ENCODE results near the gene FUNDC1. TPM values are rescaled to one million over a fixed set of nuclear protein-coding genes. Genes with fewer than 3 reads are reported as not detected.

FUNDC1 gene
- total RNA-seq, 2 experiments from 2014 or later: 10.3 to 10.5 TPM

- ChIA-PET POLR2A (no interaction called here), CTCF (no interaction called here)
- Mint-ChIP-seq H3K27ac (no peak overlapping the region), H3K9me3 (no peaks in the 10 kb centered on the region), H3K36me3 (no peaks in the 10 kb centered on the region), H3K27me3 (no peaks in the 10 kb centered on the region), H3K4me1 (ENCODE audit: low read depth) (no peaks in the 10 kb centered on the region), H3K4me3 (no peak overlapping the region)
- no peak for DNase-seq
- intact Hi-C loops (cut with micrococcal nuclease): no loop called here
Measured at GRCh38 chrX:44514272-44514671, 28.4 kb downstream of the FUNDC1 start.

DNA sequence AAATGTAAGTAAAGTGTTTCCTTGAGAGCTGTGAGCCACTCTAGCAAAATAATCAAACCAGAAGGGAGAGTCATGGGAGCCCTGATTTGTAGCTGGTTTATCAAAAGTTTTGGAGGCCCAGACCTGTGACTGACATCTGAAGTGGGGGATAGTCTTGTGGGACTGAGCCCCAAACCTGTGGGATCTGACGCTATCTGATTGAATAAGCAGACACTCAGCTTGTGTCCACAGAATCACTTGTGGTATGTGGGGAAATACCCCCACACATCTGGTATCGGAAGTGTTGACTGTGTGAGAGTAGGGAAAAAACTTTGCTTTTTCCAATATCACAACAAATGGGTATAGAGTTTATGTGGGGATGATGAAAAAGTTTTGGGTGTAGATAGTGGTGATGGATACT lies 35.4 kb downstream of the FUNDC1 start:
- Mint-ChIP-seq H3K4me3 (no peak overlapping the region), H3K27ac (no peak overlapping the region), H3K36me3 (no peaks in the 10 kb centered on the region), H3K27me3 (no peaks in the 10 kb centered on the region), H3K4me1 (ENCODE audit: low read depth) (peaks cover 6% of the 10 kb centered on the region), H3K9me3 (no peaks in the 10 kb centered on the region)
- intact Hi-C loops (cut with micrococcal nuclease): no loop called here
- CTCF ChIA-PET: no interaction called here
- POLR2A ChIA-PET: no interaction called here
- peak; percentile 48 for DNase-seq

DNA sequence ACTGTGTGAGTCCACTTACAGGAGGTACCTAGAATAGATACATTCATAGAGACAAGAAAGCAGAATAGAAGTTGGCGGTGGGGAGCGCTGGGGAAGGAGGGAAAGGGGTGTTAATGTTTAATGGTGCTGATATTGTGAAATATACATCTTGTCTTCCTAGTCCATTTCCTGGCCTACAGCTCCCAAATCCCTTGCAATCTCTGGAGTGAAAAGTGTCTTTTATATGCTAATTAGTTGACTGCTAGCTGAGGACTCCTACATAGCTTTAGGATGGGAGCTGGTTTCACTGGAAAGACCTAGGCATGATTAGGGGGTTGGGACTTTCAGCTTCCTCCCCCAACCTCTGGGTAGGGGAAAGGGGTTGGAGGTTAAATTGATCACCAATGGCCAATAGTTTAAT lies 36.0 kb downstream of the FUNDC1 start:
- H3K27me3 Mint-ChIP-seq: no peaks in the 10 kb centered on the region
- no peaks in the 10 kb centered on the region for H3K9me3 Mint-ChIP-seq
- no peak overlapping the region for H3K4me3 Mint-ChIP-seq
- DNase-seq: no peak
- peaks cover 6% of the 10 kb centered on the region for H3K4me1 Mint-ChIP-seq (ENCODE audit: low read depth)
- no peak overlapping the region for H3K27ac Mint-ChIP-seq
- CTCF ChIA-PET: no interaction called here
- POLR2A ChIA-PET: no interaction called here
- H3K36me3 Mint-ChIP-seq: no peaks in the 10 kb centered on the region
- intact Hi-C loops (cut with micrococcal nuclease): no loop called here

GRCh38 chrX:44503560-44503959 lies 39.1 kb downstream of the FUNDC1 start:
- DNase-seq: no peak
- ChIA-PET CTCF (no interaction called here), POLR2A (no interaction called here)
- H3K4me1 Mint-ChIP-seq (ENCODE audit: low read depth): peaks cover 6% of the 10 kb centered on the region
- no peaks in the 10 kb centered on the region for H3K9me3 Mint-ChIP-seq
- intact Hi-C loops (cut with micrococcal nuclease): no loop called here
- no peak overlapping the region for H3K27ac Mint-ChIP-seq
- H3K27me3 Mint-ChIP-seq: no peaks in the 10 kb centered on the region
- H3K4me3 Mint-ChIP-seq: no peak overlapping the region
- no peaks in the 10 kb centered on the region for H3K36me3 Mint-ChIP-seq

DNA sequence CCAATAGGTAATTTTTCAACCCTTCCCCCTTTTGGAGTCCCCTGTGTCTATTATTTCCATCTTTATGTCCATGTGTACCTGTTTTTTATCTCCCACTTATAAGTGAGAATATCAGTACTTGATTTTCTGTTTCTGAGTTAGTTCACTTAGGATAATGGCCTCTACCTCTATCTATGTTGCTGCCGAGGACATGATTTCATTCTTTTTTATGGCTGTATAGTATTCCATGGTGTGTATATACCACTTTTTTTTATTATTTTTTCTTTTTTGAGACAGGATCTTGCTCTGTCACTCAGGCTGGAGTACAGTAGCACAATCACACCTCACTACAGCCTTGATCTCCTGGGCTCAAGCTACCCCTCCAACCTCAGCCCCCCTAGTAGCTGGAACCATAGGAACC lies 47.6 kb downstream of the FUNDC1 start:
- intact Hi-C loops (cut with micrococcal nuclease): no loop called here

GRCh38 chrX:44494357-44494756 lies 48.3 kb downstream of the FUNDC1 start:
- Mint-ChIP-seq H3K27me3 (peaks cover 7% of the 10 kb centered on the region), H3K4me1 (ENCODE audit: low read depth) (peaks cover 5% of the 10 kb centered on the region), H3K27ac (no peak overlapping the region), H3K4me3 (no peak overlapping the region), H3K36me3 (no peaks in the 10 kb centered on the region), H3K9me3 (no peaks in the 10 kb centered on the region)
- ChIA-PET POLR2A (no interaction called here), CTCF (no interaction called here)
- DNase-seq: no peak
- intact Hi-C loops (cut with micrococcal nuclease): no loop called here

More for the DNA sequence above, 47.6 kb downstream of the FUNDC1 start:
- no peaks in the 10 kb centered on the region for H3K36me3 Mint-ChIP-seq
- H3K4me3 Mint-ChIP-seq: no peak overlapping the region
- DNase-seq: no peak
- peaks cover 7% of the 10 kb centered on the region for H3K27me3 Mint-ChIP-seq
- CTCF ChIA-PET: no interaction called here
- no peak overlapping the region for H3K27ac Mint-ChIP-seq
- H3K4me1 Mint-ChIP-seq (ENCODE audit: low read depth): peaks cover 5% of the 10 kb centered on the region
- no peaks in the 10 kb centered on the region for H3K9me3 Mint-ChIP-seq
- POLR2A ChIA-PET: no interaction called here

- no peaks in the 10 kb centered on the region for H3K9me3 Mint-ChIP-seq
- CTCF ChIA-PET: no interaction called here
- POLR2A ChIA-PET: no interaction called here
- no peak for DNase-seq
- H3K4me3 Mint-ChIP-seq: no peak overlapping the region
- peaks cover 5% of the 10 kb centered on the region for H3K4me1 Mint-ChIP-seq (ENCODE audit: low read depth)
- H3K27me3 Mint-ChIP-seq: peaks cover 8% of the 10 kb centered on the region
- no peaks in the 10 kb centered on the region for H3K36me3 Mint-ChIP-seq
- no peak overlapping the region for H3K27ac Mint-ChIP-seq
- intact Hi-C loops (cut with micrococcal nuclease): no loop called here
Measured at GRCh38 chrX:44489515-44489914, 53.1 kb downstream of the FUNDC1 start.

DNA sequence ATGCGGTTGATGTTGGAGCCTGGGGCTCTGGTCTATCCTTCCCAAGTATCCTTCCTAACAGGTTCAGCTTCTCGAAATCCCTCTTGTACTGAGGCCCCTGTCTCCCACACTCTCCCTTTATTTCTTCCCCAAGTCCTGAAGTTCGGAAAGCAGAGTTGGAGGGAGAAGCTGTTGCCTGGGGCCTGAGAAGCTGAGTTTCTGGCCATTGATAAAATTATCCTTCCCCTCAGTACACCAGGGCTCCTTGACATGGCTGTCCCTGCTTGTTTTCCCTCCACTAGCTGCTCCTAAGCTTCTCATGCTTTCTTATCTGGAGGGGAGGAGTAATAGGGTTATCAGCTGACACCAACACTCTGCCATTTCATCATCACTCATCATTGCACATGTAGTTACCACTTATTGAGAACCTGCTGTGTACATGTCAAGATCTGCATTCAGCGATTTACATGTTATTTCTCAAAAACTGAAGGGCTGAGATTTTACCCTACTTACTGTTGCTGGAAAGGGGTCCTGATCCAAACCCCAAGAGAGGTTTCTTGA lies 58.0 kb downstream of the FUNDC1 start:
- no peak overlapping the region for H3K27ac Mint-ChIP-seq
- ChIA-PET POLR2A (no interaction called here), CTCF (no interaction called here)
- no peaks in the 10 kb centered on the region for H3K9me3 Mint-ChIP-seq
- no peak overlapping the region for H3K4me3 Mint-ChIP-seq
- intact Hi-C loops (cut with micrococcal nuclease): no loop called here
- no peaks in the 10 kb centered on the region for H3K4me1 Mint-ChIP-seq (ENCODE audit: low read depth)
- no peak for DNase-seq
- H3K27me3 Mint-ChIP-seq: peaks cover 3% of the 10 kb centered on the region
- no peaks in the 10 kb centered on the region for H3K36me3 Mint-ChIP-seq

GRCh38 chrX:44483965-44484606 lies 58.6 kb downstream of the FUNDC1 start:
- H3K9me3 Mint-ChIP-seq: no peaks in the 10 kb centered on the region
- DNase-seq: no peak
- intact Hi-C loops (cut with micrococcal nuclease): no loop called here
- no peak overlapping the region for H3K27ac Mint-ChIP-seq
- POLR2A ChIA-PET: no interaction called here
- no peaks in the 10 kb centered on the region for H3K4me1 Mint-ChIP-seq (ENCODE audit: low read depth)
- no peaks in the 10 kb centered on the region for H3K36me3 Mint-ChIP-seq
- H3K27me3 Mint-ChIP-seq: peaks cover 3% of the 10 kb centered on the region
- H3K4me3 Mint-ChIP-seq: no peak overlapping the region
- CTCF ChIA-PET: interaction anchor here (0.6 kb wide), 1 partner anchor 625 kb away, joined by 3 read pairs; no protein-coding TSS in a partner anchor

DNA sequence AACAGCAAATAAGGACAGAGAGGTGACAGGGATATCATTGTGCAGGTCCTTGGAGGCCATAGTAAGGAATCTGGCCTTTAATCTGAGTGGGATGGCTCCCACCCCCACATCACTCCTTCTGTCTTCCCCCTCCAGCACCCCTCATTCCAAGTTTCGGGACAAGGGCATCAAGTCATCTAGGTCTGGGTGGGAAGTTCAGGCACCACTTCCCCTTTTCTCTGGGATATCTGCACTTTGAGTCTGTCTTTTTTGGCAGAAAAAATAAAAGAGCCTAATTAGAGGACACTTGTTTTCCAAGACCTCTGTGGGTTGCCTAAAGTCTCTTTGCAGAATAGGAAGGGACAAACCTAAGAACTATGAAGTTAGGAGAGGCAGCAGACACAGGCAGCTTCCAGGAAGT lies 60.1 kb downstream of the FUNDC1 start:
- no peaks in the 10 kb centered on the region for H3K4me1 Mint-ChIP-seq (ENCODE audit: low read depth)
- intact Hi-C loops (cut with micrococcal nuclease): no loop called here
- H3K9me3 Mint-ChIP-seq: no peaks in the 10 kb centered on the region
- no peak overlapping the region for H3K4me3 Mint-ChIP-seq
- H3K27ac Mint-ChIP-seq: no peak overlapping the region
- no peaks in the 10 kb centered on the region for H3K27me3 Mint-ChIP-seq
- no peaks in the 10 kb centered on the region for H3K36me3 Mint-ChIP-seq
- CTCF ChIA-PET: no interaction called here
- POLR2A ChIA-PET: no interaction called here
- no peak for DNase-seq

GRCh38 chrX:44480591-44480990 lies 62.1 kb downstream of the FUNDC1 start:
- H3K9me3 Mint-ChIP-seq: no peaks in the 10 kb centered on the region
- intact Hi-C loops (cut with micrococcal nuclease): no loop called here
- H3K4me3 Mint-ChIP-seq: no peak overlapping the region
- H3K27ac Mint-ChIP-seq: no peak overlapping the region
- H3K27me3 Mint-ChIP-seq: no peaks in the 10 kb centered on the region
- no peaks in the 10 kb centered on the region for H3K4me1 Mint-ChIP-seq (ENCODE audit: low read depth)
- POLR2A ChIA-PET: no interaction called here
- no peak for DNase-seq
- H3K36me3 Mint-ChIP-seq: no peaks in the 10 kb centered on the region
- CTCF ChIA-PET: no interaction called here

- no peaks in the 10 kb centered on the region for H3K4me1 Mint-ChIP-seq (ENCODE audit: low read depth)
- no peak overlapping the region for H3K27ac Mint-ChIP-seq
- H3K9me3 Mint-ChIP-seq: no peaks in the 10 kb centered on the region
- H3K4me3 Mint-ChIP-seq: no peak overlapping the region
- no peak for DNase-seq
- ChIA-PET CTCF (no interaction called here), POLR2A (no interaction called here)
- intact Hi-C loops (cut with micrococcal nuclease): no loop called here
- H3K27me3 Mint-ChIP-seq: no peaks in the 10 kb centered on the region
- H3K36me3 Mint-ChIP-seq: no peaks in the 10 kb centered on the region
Measured at GRCh38 chrX:44474410-44474809, 68.2 kb downstream of the FUNDC1 start.
